Measurements from ENCODE around the gene RSPH9. TPM values are rescaled to one million over a fixed set of nuclear protein-coding genes. Genes with fewer than 3 reads are reported as not detected.

RSPH9 gene
- total and polyA plus RNA-seq, 2 experiments from 2014 or later = 0.10 to 0.39 TPM

- DNase-seq (ENCODE audit: low spot score) (no peak), ATAC-seq (no peak)
- Histone ChIP-seq H3K27ac (ENCODE audit: low read depth) (no peak overlapping the region), H4K20me1 (replicated peaks; ENCODE audit: insufficient read depth) (no peaks in the 10 kb centered on the region), H3K4me3 (no peak overlapping the region), H3K27me3 (ENCODE audit: insufficient read depth) (no peaks in the 10 kb centered on the region), H3K4me2 (no peak overlapping the region), H3F3A (replicated peaks; ENCODE audit: low read depth) (no peaks in the 10 kb centered on the region; the same call in 1 of the 2 replicates), H3K4me1 (ENCODE audit: insufficient read depth) (peaks cover 25% of the 10 kb centered on the region), H3K36me3 (ENCODE audit: insufficient read depth) (no peaks in the 10 kb centered on the region), H3K9me2 (ENCODE audit: insufficient read depth) (no peaks in the 10 kb centered on the region), H3K79me2 (replicated peaks; ENCODE audit: insufficient read depth) (no peaks in the 10 kb centered on the region), H2AFZ (no peak overlapping the region)
- H3K4me1 Mint-ChIP-seq = peaks cover 52% of the 10 kb centered on the region
- peaks cover 12% of the 10 kb centered on the region for H3K27me3 Mint-ChIP-seq (ENCODE audit: insufficient read depth, low read depth, poor library complexity)
- TF ChIP-seq CREB1 (CRISPR knock-in tag; IDR thresholded peaks at IDR 0.05; ENCODE audit: low read depth) = no peak
- TF ChIP-seq EZH2phosphoT487 (IDR thresholded peaks at IDR 0.05; ENCODE audit: unreplicated experiment) = no peak
- no peak for TF ChIP-seq NANOG (IDR thresholded peaks at IDR 0.05; ENCODE audit: borderline replicate concordance)
- no peak for TF ChIP-seq STAT1 (IDR thresholded peaks at IDR 0.05; ENCODE audit: unreplicated experiment)
- TF ChIP-seq JUNB (IDR thresholded peaks at IDR 0.05; ENCODE audit: unreplicated experiment) = no peak
- H3K4me3 Mint-ChIP-seq = no peak overlapping the region
- H3K27ac Mint-ChIP-seq = no peak overlapping the region
- H3K9me3 Mint-ChIP-seq = no peaks in the 10 kb centered on the region
- H3K36me3 Mint-ChIP-seq (ENCODE audit: low read depth) = no peaks in the 10 kb centered on the region
These were observed 62.9 kb downstream of the RSPH9 start for GRCh38 chr6:43707767-43708166.

DNA sequence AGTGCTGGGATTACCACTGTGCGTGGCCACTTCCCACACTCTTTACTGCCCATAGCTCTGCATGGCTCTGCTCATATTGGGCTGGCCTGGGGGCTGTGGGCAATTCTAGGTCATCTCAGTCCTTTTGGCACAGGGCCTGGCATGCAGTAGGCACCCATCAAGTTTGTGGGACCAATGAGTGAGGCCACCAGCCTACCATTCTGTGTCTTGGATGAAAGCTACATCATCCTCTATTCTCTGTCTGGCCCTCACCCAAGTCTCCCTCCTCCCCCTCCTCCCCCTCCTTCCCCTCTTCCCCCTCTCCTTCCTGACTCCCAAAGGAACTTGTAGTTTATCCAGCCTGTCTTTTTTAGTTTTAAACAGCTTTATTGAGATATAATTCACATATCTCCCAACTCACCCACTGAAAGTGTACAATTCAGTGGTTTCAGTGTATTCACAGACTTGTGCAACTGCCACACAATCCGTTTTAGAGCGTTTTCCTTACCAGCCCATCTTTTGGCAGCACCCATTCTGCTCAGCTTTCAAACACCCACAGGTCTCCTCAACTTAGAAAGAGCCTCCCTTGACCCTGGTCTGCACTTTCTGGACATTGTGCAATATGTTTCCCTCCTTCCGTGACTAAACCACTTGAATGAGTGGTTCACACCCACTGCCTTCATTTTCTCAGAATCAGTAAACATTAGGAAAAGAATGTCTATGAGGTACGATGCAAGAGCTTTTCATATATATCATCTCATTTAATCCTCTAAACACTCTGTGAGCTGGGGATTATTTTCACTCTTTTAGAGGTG is 64.2 kb downstream of the RSPH9 start:
- no peak overlapping the region for H3K4me3 Mint-ChIP-seq
- DNase-seq (ENCODE audit: low spot score) (no peak), ATAC-seq (no peak)
- Histone ChIP-seq H3K4me2 (no peak overlapping the region), H2AFZ (no peak overlapping the region), H3K36me3 (ENCODE audit: insufficient read depth) (no peaks in the 10 kb centered on the region), H3K9me2 (ENCODE audit: insufficient read depth) (no peaks in the 10 kb centered on the region), H3K4me3 (no peak overlapping the region), H3F3A (replicated peaks; ENCODE audit: low read depth) (no peaks in the 10 kb centered on the region), H4K20me1 (replicated peaks; ENCODE audit: insufficient read depth) (no peaks in the 10 kb centered on the region), H3K27ac (ENCODE audit: low read depth) (no peak overlapping the region), H3K27me3 (ENCODE audit: insufficient read depth) (no peaks in the 10 kb centered on the region), H3K79me2 (replicated peaks; ENCODE audit: insufficient read depth) (no peaks in the 10 kb centered on the region), H3K4me1 (ENCODE audit: insufficient read depth) (peaks cover 15% of the 10 kb centered on the region)
- peaks cover 45% of the 10 kb centered on the region for H3K4me1 Mint-ChIP-seq
- H3K9me3 Mint-ChIP-seq = no peaks in the 10 kb centered on the region
- no peaks in the 10 kb centered on the region for H3K36me3 Mint-ChIP-seq (ENCODE audit: low read depth)
- TF ChIP-seq NANOG (IDR thresholded peaks at IDR 0.05; ENCODE audit: borderline replicate concordance) = no peak
- no peak for TF ChIP-seq STAT1 (IDR thresholded peaks at IDR 0.05; ENCODE audit: unreplicated experiment)
- no peak for TF ChIP-seq ZNF331 (CRISPR knock-in tag; IDR thresholded peaks at IDR 0.05; ENCODE audit: low read depth)
- TF ChIP-seq ZNF114 (CRISPR knock-in tag; IDR thresholded peaks at IDR 0.05) = no peak
- no peak for TF ChIP-seq EZH2phosphoT487 (IDR thresholded peaks at IDR 0.05; ENCODE audit: unreplicated experiment)
- TF ChIP-seq CTCF (conservative IDR thresholded peaks at IDR 0.05; ENCODE audit: low read depth in 2 of 2) = no peak
- no peak for TF ChIP-seq EZH2 (IDR thresholded peaks at IDR 0.05; ENCODE audit: low read depth, unreplicated experiment)
- peaks cover 12% of the 10 kb centered on the region for H3K27me3 Mint-ChIP-seq (ENCODE audit: insufficient read depth, low read depth, poor library complexity)
- H3K27ac Mint-ChIP-seq = no peak overlapping the region

Data from GM23338 (cell line).